IPS DF 6.9 (cell line): ENCODE measurements around the gene TMEM183A.
"Not testable (repeated sequence)": the region's sequence is repeated elsewhere in the genome, so short reads cannot be mapped to it uniquely, and the experiment has no call there.

ENCODE experiments used
- DNase-seq: peaks from one replicate; pipeline ENCODE4 v3.0.0-alpha.2; 2013; ENCODE audit warnings: low read depth, low spot score
- H3K27ac ChIP-seq: one replicate; pipeline ENCODE4 v1.5.1; 2013; ENCODE audit warnings: low read length, control low read depth
- H3K27me3 ChIP-seq: 2 replicates; pipeline ENCODE4 v1.6.1; 2013; ENCODE audit warnings: mild to moderate bottlenecking, low read length; ENCODE audit not compliant: control insufficient read depth, insufficient read depth
- H3K36me3 ChIP-seq: 2 replicates; pipeline ENCODE4 v1.6.1; 2013; ENCODE audit warnings: low read length; ENCODE audit not compliant: control insufficient read depth, insufficient read depth
- H3K4me1 ChIP-seq: 2 replicates; pipeline ENCODE4 v1.6.1; 2013; ENCODE audit warnings: low read length; ENCODE audit not compliant: control insufficient read depth, insufficient read depth
- H3K4me3 ChIP-seq: 2 replicates; pipeline ENCODE4 v1.5.1; 2013; ENCODE audit warnings: mild to moderate bottlenecking, low read length
- H3K9me3 ChIP-seq: 2 replicates; pipeline ENCODE4 v1.6.1; 2013; ENCODE audit warnings: low read length, inconsistent platforms; ENCODE audit not compliant: control insufficient read depth, insufficient read depth
- WGBS: extraction: QIAGEN DNeasy Blood & Tissue Kit; methylation state at CpG from one replicate; pipeline ENCODE4 v1.1.7; 2013; ENCODE audit warnings: mixed read lengths, missing lambda C conversion rate; ENCODE audit not compliant: insufficient read length, insufficient coverage; 5-methylcytosine and 5-hydroxymethylcytosine counted together

TMEM183A gene

GRCh38 chr1:202967684-202968281, 39.4 kb upstream of the TMEM183A start:
- Histone ChIP-seq H3K9me3 (no peaks in the 10 kb centered on the region), H3K27ac (no peak overlapping the region), H3K27me3 (no peaks in the 10 kb centered on the region), H3K4me1 (peaks cover 4% of the 10 kb centered on the region; the same call in 1 of the 2 replicates), H3K4me3 (peak overlapping the region; percentile 57; the same call in 1 of the 2 replicates), H3K36me3 (no peaks in the 10 kb centered on the region)
- WGBS = no CpG with 5 or more reads among the region's 21 CpGs
- no peak for DNase-seq

GRCh38 chr1:202968351-202968750, 38.8 kb upstream of the TMEM183A start:
- Histone ChIP-seq H3K27me3 (no peaks in the 10 kb centered on the region), H3K4me3 (no peak overlapping the region; the same call in 1 of the 2 replicates), H3K4me1 (peaks cover 4% of the 10 kb centered on the region; the same call in 1 of the 2 replicates), H3K36me3 (no peaks in the 10 kb centered on the region), H3K27ac (no peak overlapping the region), H3K9me3 (no peaks in the 10 kb centered on the region)
- no peak for DNase-seq
- WGBS = no CpG with 5 or more reads among the region's 3 CpGs

DNA sequence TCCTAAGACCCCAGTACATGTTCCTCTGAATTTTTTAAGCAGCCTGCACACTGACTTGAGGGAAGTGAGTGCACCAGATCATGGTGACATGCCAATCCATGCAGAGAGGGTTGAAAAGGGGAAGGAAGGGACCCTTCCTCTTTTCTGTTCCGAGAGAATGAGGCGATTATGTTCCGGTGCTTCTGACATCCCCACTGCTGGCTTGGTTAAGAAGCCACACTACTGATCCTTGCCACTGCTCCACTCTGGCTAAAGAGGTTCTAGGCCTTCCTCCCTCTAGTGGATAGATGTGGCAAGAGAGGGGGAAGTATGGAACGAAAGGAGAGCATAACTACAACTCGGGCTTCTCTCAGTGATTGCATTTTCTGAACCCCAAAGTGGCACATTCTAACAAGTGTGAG, 38.3 kb upstream of the TMEM183A start:
- Histone ChIP-seq H3K9me3 (no peaks in the 10 kb centered on the region), H3K36me3 (no peaks in the 10 kb centered on the region), H3K27me3 (no peaks in the 10 kb centered on the region), H3K27ac (no peak overlapping the region), H3K4me3 (no peak overlapping the region), H3K4me1 (peaks cover 4% of the 10 kb centered on the region; the same call in 1 of the 2 replicates)
- no CpG with 5 or more reads among the region's 5 CpGs for WGBS
- no peak for DNase-seq

DNA sequence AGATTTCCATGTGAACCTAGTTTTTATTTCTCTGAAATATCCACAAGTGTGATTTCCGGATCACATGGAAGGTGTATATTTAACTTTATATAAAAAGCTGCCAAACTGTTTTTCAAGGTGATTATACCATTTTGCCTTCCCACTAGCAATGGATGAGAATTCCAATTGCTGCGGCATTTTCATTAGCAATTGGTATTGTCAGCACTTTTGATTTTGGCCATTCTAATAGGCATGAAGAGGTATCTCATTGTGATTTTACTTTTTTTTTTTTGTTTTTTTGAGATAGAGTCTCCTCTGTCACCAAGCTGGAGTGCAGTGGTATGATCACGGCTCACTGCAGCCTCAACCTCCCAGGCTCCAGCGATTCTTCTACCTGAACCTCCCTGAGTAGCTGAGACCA, 35.1 kb upstream of the TMEM183A start:
- no peaks in the 10 kb centered on the region for H3K27me3 ChIP-seq

GRCh38 chr1:202974856-202975255, 32.3 kb upstream of the TMEM183A start:
- Histone ChIP-seq H3K4me1 (peaks cover 2% of the 10 kb centered on the region; the same call in 1 of the 2 replicates), H3K27me3 (no peaks in the 10 kb centered on the region), H3K27ac (no peak overlapping the region), H3K9me3 (no peaks in the 10 kb centered on the region), H3K36me3 (no peaks in the 10 kb centered on the region), H3K4me3 (no peak overlapping the region)
- no peak for DNase-seq
- WGBS = no CpG with 5 or more reads among the region's 3 CpGs

More for the DNA sequence above, 35.1 kb upstream of the TMEM183A start:
- WGBS = no CpG with 5 or more reads among the region's 4 CpGs
- no peaks in the 10 kb centered on the region for H3K9me3 ChIP-seq
- no peak for DNase-seq
- H3K36me3 ChIP-seq = no peaks in the 10 kb centered on the region
- H3K4me1 ChIP-seq = no peaks in the 10 kb centered on the region
- no peak overlapping the region for H3K4me3 ChIP-seq
- no peak overlapping the region for H3K27ac ChIP-seq

DNA sequence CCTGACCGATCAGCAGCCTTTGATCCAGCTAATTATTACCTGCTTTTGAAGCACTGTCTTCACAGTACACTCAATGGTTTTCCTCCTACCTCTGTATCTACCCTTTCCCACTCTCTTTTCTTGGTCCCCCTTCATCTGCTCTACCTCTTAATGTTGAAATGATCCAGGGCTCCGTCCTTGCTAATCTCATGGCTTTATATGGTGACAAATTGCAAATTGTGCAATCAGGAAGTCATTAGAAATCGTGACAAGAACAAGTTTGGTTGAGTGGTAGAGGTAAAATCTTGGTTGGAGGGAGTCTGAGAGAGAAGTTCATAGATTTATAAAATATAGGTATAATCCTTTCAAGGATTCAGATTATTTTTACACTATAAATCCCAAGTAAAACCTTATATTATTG, 30.5 kb upstream of the TMEM183A start:
- no peaks in the 10 kb centered on the region for H3K36me3 ChIP-seq
- no peaks in the 10 kb centered on the region for H3K27me3 ChIP-seq
- DNase-seq = no peak
- no CpG with 5 or more reads among the region's 3 CpGs for WGBS
- H3K9me3 ChIP-seq = no peaks in the 10 kb centered on the region
- H3K4me3 ChIP-seq = no peak overlapping the region
- no peak overlapping the region for H3K27ac ChIP-seq
- H3K4me1 ChIP-seq = peaks cover 2% of the 10 kb centered on the region; the same call in 1 of the 2 replicates

GRCh38 chr1:202979459-202979858, 27.7 kb upstream of the TMEM183A start:
- no peak overlapping the region for H3K27ac ChIP-seq
- no peaks in the 10 kb centered on the region for H3K36me3 ChIP-seq
- WGBS = no CpG with 5 or more reads among the region's 2 CpGs
- H3K9me3 ChIP-seq = no peaks in the 10 kb centered on the region
- peaks cover 2% of the 10 kb centered on the region; the same call in 1 of the 2 replicates for H3K4me1 ChIP-seq
- H3K4me3 ChIP-seq = no peak overlapping the region
- no peak for DNase-seq
- H3K27me3 ChIP-seq = no peaks in the 10 kb centered on the region

- Histone ChIP-seq H3K36me3 (no peaks in the 10 kb centered on the region), H3K27ac (no peak overlapping the region), H3K27me3 (no peaks in the 10 kb centered on the region), H3K4me1 (peaks cover 2% of the 10 kb centered on the region; the same call in 1 of the 2 replicates), H3K4me3 (no peak overlapping the region), H3K9me3 (no peaks in the 10 kb centered on the region)
- no CpG with 5 or more reads among the region's 2 CpGs for WGBS
- no peak for DNase-seq
These were observed 25.2 kb upstream of the TMEM183A start for GRCh38 chr1:202981939-202982338.

- DNase-seq = no peak
- Histone ChIP-seq H3K27ac (no peak overlapping the region), H3K4me1 (peaks cover 2% of the 10 kb centered on the region; the same call in 1 of the 2 replicates), H3K9me3 (no peaks in the 10 kb centered on the region), H3K27me3 (no peaks in the 10 kb centered on the region), H3K4me3 (no peak overlapping the region), H3K36me3 (no peaks in the 10 kb centered on the region)
- no CpG with 5 or more reads among the region's 3 CpGs for WGBS
These were observed 24.3 kb upstream of the TMEM183A start for GRCh38 chr1:202982715-202983430.

DNA sequence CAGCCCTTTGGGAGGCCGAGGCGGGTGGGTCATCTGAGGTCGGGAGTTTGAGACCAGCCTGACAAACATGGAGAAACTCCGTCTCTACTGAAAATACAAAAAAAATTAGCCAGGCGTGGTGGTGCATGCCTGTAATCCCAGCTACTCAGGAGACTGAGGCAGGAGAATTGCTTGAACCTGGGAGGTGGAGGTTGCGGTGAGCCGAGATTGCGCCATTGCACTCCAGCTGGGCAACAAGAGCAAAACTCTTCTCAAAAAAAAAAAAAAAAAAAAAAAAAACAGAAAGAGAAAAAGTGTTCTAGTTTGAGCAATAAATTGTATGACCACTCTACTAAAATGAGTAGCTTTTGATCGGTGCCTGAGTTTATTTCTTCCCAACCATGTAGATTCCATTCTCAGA, 21.1 kb upstream of the TMEM183A start:
- not testable (repeated sequence) for H3K27ac ChIP-seq, H3K4me1 ChIP-seq, H3K27me3 ChIP-seq, DNase-seq, H3K36me3 ChIP-seq, H3K4me3 ChIP-seq, H3K9me3 ChIP-seq
- no CpG with 5 or more reads among the region's 9 CpGs for WGBS
